H1 (cell line): ENCODE results near the gene CCDC86. TPM values are rescaled to one million over a fixed set of nuclear protein-coding genes. Genes with fewer than 3 reads are reported as not detected.
A peak's percentile ranks its signal among the peaks of the same experiment; 100 is the strongest.

Source experiments
- CTCF ChIA-PET: fragments of 300-600 bp; sonication (Branson Sonifier 250); formaldehyde crosslinking; loops from one replicate; lab custom pipeline; 2021; ENCODE audit not compliant: partially characterized antibody; lab: Charles Lee
- POLR2A ChIA-PET: fragments of 300-600 bp; sonication (Branson Sonifier 250); formaldehyde crosslinking; loops from one replicate; lab custom pipeline; 2021; ENCODE audit warnings: inconsistent platforms; ENCODE audit not compliant: partially characterized antibody; lab: Charles Lee
- DNase-seq, 2 experiments: peaks; one replicate each; pipeline versions ENCODE4 v3.0.0 to v3.0.0-alpha.2; 2010 to 2022; ENCODE audit warnings: low spot score in 2 of 2, low read depth in 1 of 2, mixed read lengths in 1 of 2
- FAIRE-seq: peaks from 2 replicates; lab custom pipeline; 2011; peaks lifted over from hg19 to GRCh38; lab: Jason Lieb, UNC
- H2AFZ ChIP-seq: 2 replicates; pipeline ENCODE4 v1.8.1; 2012; ENCODE audit warnings: low read length, inconsistent platforms
- H2AK5ac ChIP-seq: 2 replicates; pipeline ENCODE4 v1.6.1; 2013; ENCODE audit warnings: low read depth, low read length
- H2BK120ac ChIP-seq: replicated peaks from 2 replicates; pipeline ENCODE3; 2013; ENCODE audit warnings: low read depth, low read length, inconsistent platforms
- H2BK12ac ChIP-seq: 2 replicates; pipeline ENCODE4 v1.6.1; 2013; ENCODE audit warnings: low read depth, low read length
- H2BK15ac ChIP-seq: 2 replicates; pipeline ENCODE4 v1.6.1; 2013; ENCODE audit warnings: low read length
- H2BK20ac ChIP-seq: 2 replicates; pipeline ENCODE4 v1.6.1; 2013; ENCODE audit warnings: low read length
- H2BK5ac ChIP-seq: 2 replicates; pipeline ENCODE4 v1.6.1; 2013; ENCODE audit warnings: low read depth, low read length
- H3K14ac ChIP-seq: 2 replicates; pipeline ENCODE4 v1.6.1; 2013; ENCODE audit warnings: inconsistent platforms; ENCODE audit not compliant: insufficient read length
- H3K18ac ChIP-seq: 2 replicates; pipeline ENCODE4 v1.6.1; 2013; ENCODE audit warnings: low read length; ENCODE audit errors: extremely low read depth
- H3K23ac ChIP-seq: 2 replicates; pipeline ENCODE4 v1.6.1; 2013; ENCODE audit warnings: inconsistent platforms; ENCODE audit not compliant: insufficient read length
- H3K23me2 ChIP-seq: 2 replicates; pipeline ENCODE4 v1.6.1; 2013; ENCODE audit warnings: low read depth, low read length
- H3K27ac ChIP-seq: 2 replicates; pipeline ENCODE4 v1.6.1; 2011; ENCODE audit warnings: low read depth, low read length, inconsistent platforms
- H3K27me3 ChIP-seq, 4 experiments: replicated peaks in 1 of 4; 1 replicate in 1 of 4; 2 replicates in 3 of 4; pipeline versions ENCODE4 v1.6.1 to v1.8.1; 2011 to 2013; ENCODE audit warnings: low read length in 3 of 4, mild to moderate bottlenecking in 3 of 4, inconsistent platforms in 2 of 4, mixed read lengths in 2 of 4, moderate library complexity in 1 of 4; ENCODE audit not compliant: control insufficient read depth in 3 of 4, insufficient read depth in 3 of 4; ENCODE audit errors: extremely low read depth in 1 of 4
- H3K36me3 ChIP-seq, 4 experiments: 2 replicates each; pipeline versions ENCODE4 v1.6.1 to v1.8.1; 2011 to 2013; ENCODE audit warnings: mild to moderate bottlenecking in 4 of 4, low read length in 3 of 4, moderate library complexity in 2 of 4, control low read depth in 1 of 4, inconsistent platforms in 1 of 4; ENCODE audit not compliant: insufficient read depth in 4 of 4, control insufficient read depth in 2 of 4
- H3K4ac ChIP-seq: replicated peaks from 2 replicates; pipeline ENCODE3; 2013; ENCODE audit warnings: low read length, low read depth, mixed read lengths, inconsistent platforms; ENCODE audit not compliant: insufficient read length
- H3K4me1 ChIP-seq, 4 experiments: replicated peaks in 1 of 4; 1 replicate in 1 of 4; 2 replicates in 3 of 4; pipeline versions ENCODE4 v1.6.1 to v1.8.1; 2011 to 2013; ENCODE audit warnings: low read length in 3 of 4, inconsistent platforms in 2 of 4, mixed read lengths in 1 of 4; ENCODE audit not compliant: insufficient read depth in 4 of 4, control insufficient read depth in 3 of 4
- H3K4me2 ChIP-seq, 2 experiments: 2 replicates each; pipeline versions ENCODE4 v1.6.1 to v1.8.1; 2011 to 2013; ENCODE audit warnings: low read depth in 2 of 2, low read length in 2 of 2, control low read depth in 1 of 2, inconsistent platforms in 1 of 2, mild to moderate bottlenecking in 1 of 2; ENCODE audit not compliant: insufficient read depth in 1 of 2
- H3K4me3 ChIP-seq, 4 experiments: fragments of 200-600, 300-600 bp in 1 of 4; sonication (generic), shearing (Covaris generic), sonication (Bioruptor Twin) in 1 of 4; 2 replicates each; pipeline versions ENCODE4 v1.5.1 to v1.8.1; 2011 to 2016; ENCODE audit warnings: low read length in 4 of 4, low read depth in 3 of 4, control low read depth in 2 of 4, inconsistent platforms in 2 of 4, mild to moderate bottlenecking in 2 of 4, mixed read lengths in 1 of 4, moderate library complexity in 1 of 4; ENCODE audit not compliant: insufficient read depth in 2 of 4; ENCODE audit errors: extremely low read depth in 1 of 4
- H3K56ac ChIP-seq: replicated peaks from 2 replicates; pipeline ENCODE3; 2013; ENCODE audit warnings: low read depth, mild to moderate bottlenecking, mixed read lengths, low read length, inconsistent platforms; ENCODE audit not compliant: insufficient read length
- H3K79me1 ChIP-seq: 2 replicates; pipeline ENCODE4 v1.6.1; 2013; ENCODE audit warnings: low read depth, low read length, control low read depth
- H3K79me2 ChIP-seq, 2 experiments: 2 replicates each; pipeline versions ENCODE4 v1.6.1 to v1.8.1; 2012 to 2013; ENCODE audit warnings: low read length in 2 of 2, mild to moderate bottlenecking in 2 of 2, inconsistent platforms in 1 of 2; ENCODE audit not compliant: insufficient read depth in 2 of 2, control insufficient read depth in 1 of 2
- H3K9ac ChIP-seq, 4 experiments: replicated peaks in 1 of 4; 1 replicate in 1 of 4; 2 replicates in 3 of 4; pipeline versions ENCODE4 v1.6.1 to v1.8.1; 2011 to 2013; ENCODE audit warnings: low read depth in 3 of 4, low read length in 3 of 4, control low read depth in 2 of 4, mild to moderate bottlenecking in 2 of 4, moderate library complexity in 2 of 4, inconsistent platforms in 1 of 4; ENCODE audit errors: extremely low read depth in 1 of 4
- H3K9me3 ChIP-seq, 2 experiments: 2 replicates each; pipeline versions ENCODE4 v1.6.1 to v1.8.1; 2012 to 2013; ENCODE audit warnings: mild to moderate bottlenecking in 2 of 2, moderate library complexity in 2 of 2, control low read depth in 1 of 2, inconsistent platforms in 1 of 2, low read depth in 1 of 2, low read length in 1 of 2, mixed read lengths in 1 of 2; ENCODE audit not compliant: insufficient read depth in 2 of 2
- H4K20me1 ChIP-seq, 2 experiments: replicated peaks in 1 of 2; 2 replicates each; pipeline versions ENCODE3 to v1.8.1; 2011 to 2013; ENCODE audit warnings: inconsistent platforms in 2 of 2, low read length in 2 of 2, mild to moderate bottlenecking in 1 of 2; ENCODE audit not compliant: insufficient read depth in 2 of 2, control insufficient read depth in 1 of 2
- H4K5ac ChIP-seq: 2 replicates; pipeline ENCODE4 v1.6.1; 2013; ENCODE audit warnings: low read length, low read depth, mixed read lengths, inconsistent platforms; ENCODE audit not compliant: insufficient read length
- H4K8ac ChIP-seq: 2 replicates; pipeline ENCODE4 v1.8.0; 2013; ENCODE audit warnings: mild to moderate bottlenecking, moderate library complexity, low read length, inconsistent platforms; ENCODE audit not compliant: insufficient read depth; ENCODE audit errors: extremely low read depth
- H4K91ac ChIP-seq: replicated peaks from 2 replicates; pipeline ENCODE3; 2013; ENCODE audit warnings: low read length, mixed read lengths, inconsistent platforms; ENCODE audit not compliant: insufficient read length
- KDM4A ChIP-seq: IDR thresholded peaks from one replicate; pipeline ENCODE4 v1.7.1; 2012; ENCODE audit warnings: low read depth, mild to moderate bottlenecking, moderate library complexity, low read length, inconsistent platforms; ENCODE audit not compliant: severe bottlenecking
- MAX ChIP-seq: IDR thresholded peaks from 2 replicates; pipeline ENCODE4 v1.6.1; 2012; ENCODE audit warnings: inconsistent platforms
- SIX5 ChIP-seq: IDR thresholded peaks from 2 replicates; pipeline ENCODE4 v1.6.1; 2011; ENCODE audit warnings: mild to moderate bottlenecking, low read depth, low read length
- WGBS, 2 experiments: shearing (Covaris generic) in 1 of 2; methylation state at CpG; one replicate each; pipeline versions ENCODE4 v1.1.6 to v1.1.7; 2013 to 2015; ENCODE audit warnings: low lambda C conversion rate in 2 of 2, mixed read lengths in 2 of 2, inconsistent platforms in 1 of 2, low coverage in 1 of 2, missing lambda C conversion rate in 1 of 2; ENCODE audit not compliant: insufficient replicate concordance in 2 of 2, insufficient coverage in 1 of 2, insufficient read length in 1 of 2; ENCODE audit errors: extremely low coverage in 1 of 2, missing lambda C conversion rate in 1 of 2; 5-methylcytosine and 5-hydroxymethylcytosine counted together
- polyA plus RNA-seq, 7 experiments: library from polyadenylated mRNA; depleted of rRNA in 3 of 7; stranded (reverse) in 5 of 7; unstranded in 2 of 7; fragments of >200 nt in 5 of 7; fragments of 200-250 nt in 2 of 7; gene quantifications; 1 replicate in 5 of 7; 2 replicates in 1 of 7; 4 replicates in 1 of 7; pipeline versions ENCODE4 v1.2.1 to v1.2.3, GENCODE V29; 2011 to 2013; ENCODE audit warnings: missing spikeins in 2 of 7, mixed read lengths in 2 of 7
- total RNA-seq: library from RNA; stranded (reverse); fragmentation: NEBNext Ultra II Directional; extraction: Animal tissue kit (Norgen Biotek cat#: 25700); gene quantifications from 2 replicates; pipeline ENCODE4 v1.2.1, GENCODE V29; 2021

Gene CCDC86
- total and polyA plus RNA-seq, 2 of the 8 experiments (the other 6 are each of a cell fraction or from before 2014, with no cell fraction given) = 37.7 to 76.4 TPM

- Histone ChIP-seq H3K4me1 (peaks cover 0 to 5% (median 0%) of the 10 kb centered on the region in 4 experiments; a peak in 2 of 7 replicates), H3K9ac (no peak overlapping the region), H2BK120ac (no peak overlapping the region), H2AK5ac (no peak overlapping the region)
- TF ChIP-seq MAX (no peak), SIX5 (no peak), KDM4A (peak; percentile 5)
- TF ChIP-seq, all 59 proteins: peak for 1
- CTCF ChIA-PET = interaction anchor here (0.8 to 5.1 kb wide), 8 partner anchors 8 to 46 kb away, joined by 3 to 22 read pairs (median 4); no protein-coding TSS in a partner anchor
- Histone ChIP-seq H3K56ac (no peak overlapping the region), H2BK15ac (no peak overlapping the region), H3K23me2 (no peaks in the 10 kb centered on the region; the same call in 1 of the 2 replicates), H3K79me1 (no peaks in the 10 kb centered on the region), H2AFZ (no peak overlapping the region), H3K4ac (no peak overlapping the region), H3K4me2 (peak overlapping the region in 1 of 2 experiments; percentile 69; a peak in 1 of 4 replicates), H3K27ac (no peak overlapping the region), H2BK20ac (no peak overlapping the region), H3K36me3 (peaks cover 10 to 24% (median 17%) of the 10 kb centered on the region in 4 experiments), H3K27me3 (peaks cover 3 to 26% (median 16%) of the 10 kb centered on the region in 4 experiments; a peak in 6 of 7 replicates), H4K91ac (no peak overlapping the region), H3K14ac (no peak overlapping the region), H2BK5ac (no peak overlapping the region), H3K18ac (no peak overlapping the region), H4K5ac (no peak overlapping the region), H3K79me2 (no peaks in the 10 kb centered on the region), H3K4me3 (peak overlapping the region in 1 of 4 experiments; percentile 49; a peak in 1 of 8 replicates), H3K23ac (no peak overlapping the region), H4K8ac (peak overlapping the region; percentile 89; the same call in 1 of the 2 replicates), H2BK12ac (no peak overlapping the region), H3K9me3 (peaks cover 0 to 9% of the 10 kb centered on the region in 2 experiments; a peak in 1 of 4 replicates), H4K20me1 (peaks cover 5 to 18% of the 10 kb centered on the region in 2 experiments)
- FAIRE-seq (no peak), DNase-seq (no peak)
- POLR2A ChIA-PET = interaction anchor here (1.0 to 7.5 kb wide), 3 partner anchors 12 to 16 kb away, joined by 3 to 54 read pairs (median 20); partner anchors contain the start of genes CCDC86 and ZP1
- 87% methylated on average over 62 of the region's 68 CpGs; no CpG with 5 or more reads in 1 of the 2 experiments for WGBS, 2 experiments
Measured at GRCh38 chr11:60852982-60853950, 11.4 kb downstream of the CCDC86 start.
